ENCODE data around the gene CYB561.

CYB561 gene

GRCh38 chr17:63440127-63440769 is 5.9 kb downstream of the CYB561 start:
- no peak for TF ChIP-seq SP7 (tag by site-specific recombination; IDR thresholded peaks at IDR 0.05)
- TF ChIP-seq HIC1 (tag by site-specific recombination; IDR thresholded peaks at IDR 0.05) = peak; percentile 46; the same call in 1 of the 2 replicates
- TF ChIP-seq ZNF558 (tag by site-specific recombination; IDR thresholded peaks at IDR 0.05) = no peak
- H3K4me3 ChIP-seq (ENCODE audit: low read depth, low read length) = no peak overlapping the region
- CTCF ChIA-PET = interaction anchor here (0.6 to 2.0 kb wide), 4 partner anchors 14 to 181 kb away, joined by 3 to 8 read pairs (median 6); no protein-coding TSS in a partner anchor
- H3K27ac ChIP-seq (ENCODE audit: extremely low read depth, low read depth, low read length) = no peak overlapping the region
- POLR2A ChIA-PET = interaction anchor here (1.2 kb wide), 1 partner anchor 182 kb away, joined by 3 read pairs; the partner anchor contains the start of gene MAP3K3
- H3K4me1 ChIP-seq (ENCODE audit: control insufficient read depth, insufficient read depth, low read length) = no peaks in the 10 kb centered on the region
- peaks cover 0 to under 1% of the 10 kb centered on the region in 2 experiments; a peak in 1 of 3 replicates for H3K36me3 ChIP-seq (ENCODE audit: control insufficient read depth in 2 of 2, insufficient read depth in 1 of 2, low read length in 2 of 2)
- H3K9me3 ChIP-seq (ENCODE audit: control insufficient read depth, insufficient read depth, low read depth, low read length) = no peaks in the 10 kb centered on the region

- CTCF ChIA-PET = interaction anchor here (0.6 to 2.0 kb wide), 4 partner anchors 14 to 182 kb away, joined by 3 to 8 read pairs (median 6); no protein-coding TSS in a partner anchor
- Histone ChIP-seq H3K27ac (ENCODE audit: extremely low read depth, low read depth, low read length) (no peak overlapping the region), H3K4me3 (ENCODE audit: low read depth, low read length) (no peak overlapping the region), H3K4me1 (ENCODE audit: control insufficient read depth, insufficient read depth, low read length) (no peaks in the 10 kb centered on the region), H3K9me3 (ENCODE audit: control insufficient read depth, insufficient read depth, low read depth, low read length) (no peaks in the 10 kb centered on the region), H3K36me3 (ENCODE audit: control insufficient read depth in 2 of 2, insufficient read depth in 1 of 2, low read length in 2 of 2) (peaks cover 0 to 6% of the 10 kb centered on the region in 2 experiments; a peak in 1 of 3 replicates)
- POLR2A ChIA-PET = interaction anchor here (1.2 kb wide), 1 partner anchor 182 kb away, joined by 3 read pairs; the partner anchor contains the start of gene MAP3K3
- TF ChIP-seq GLI2 (tag by site-specific recombination; IDR thresholded peaks at IDR 0.05; ENCODE audit: borderline replicate concordance, low read depth) (no peak), ZSCAN23 (tag by site-specific recombination; IDR thresholded peaks at IDR 0.05) (no peak), ZNF2 (tag by site-specific recombination; IDR thresholded peaks at IDR 0.05) (no peak), ZNF510 (tag by site-specific recombination; IDR thresholded peaks at IDR 0.05; ENCODE audit: insufficient replicate concordance) (no peak), EGR2 (tag by site-specific recombination; IDR thresholded peaks at IDR 0.05; ENCODE audit: low read depth) (no peak), HIC1 (tag by site-specific recombination; IDR thresholded peaks at IDR 0.05) (no peak), SP7 (tag by site-specific recombination; IDR thresholded peaks at IDR 0.05) (no peak), ZNF518A (tag by site-specific recombination; conservative IDR thresholded peaks at IDR 0.05; ENCODE audit: low read depth) (no peak), PRDM1 (tag by site-specific recombination; IDR thresholded peaks at IDR 0.05) (no peak), ZBTB6 (tag by site-specific recombination; IDR thresholded peaks at IDR 0.05) (no peak), ZNF580 (tag by site-specific recombination; IDR thresholded peaks at IDR 0.05) (no peak), ZBTB17 (tag by site-specific recombination; IDR thresholded peaks at IDR 0.05) (no peak), ZBTB44 (tag by site-specific recombination; IDR thresholded peaks at IDR 0.05) (no peak), ZNF704 (tag by site-specific recombination; IDR thresholded peaks at IDR 0.05) (no peak), ZNF473 (tag by site-specific recombination; IDR thresholded peaks at IDR 0.05) (no peak)
Measured at GRCh38 chr17:63439687-63440086, 6.4 kb downstream of the CYB561 start.
